T-helper 2 cell treated with Interferon-gamma antibody and Interleukin-4, amounts not matched to agents 5 μg/mL and 100 μg/mL, for 36 hours (primary cell): ENCODE results near the gene PDS5B.
"Not testable (repeated sequence)": the region's sequence is repeated elsewhere in the genome, so short reads cannot be mapped to it uniquely, and the experiment has no call there.

ENCODE experiments used
- DNase-seq: peaks from one replicate; pipeline ENCODE4 v3.0.0; 2021; ENCODE audit warnings: low spot score
- H3K27ac Mint-ChIP-seq: one replicate; pipeline ENCODE4 v1.8.0; 2021; ENCODE audit warnings: mild to moderate bottlenecking, mixed read lengths
- H3K27me3 Mint-ChIP-seq: one replicate; pipeline ENCODE4 v1.8.0; 2021; ENCODE audit warnings: low read depth, mixed read lengths
- H3K36me3 Mint-ChIP-seq: one replicate; pipeline ENCODE4 v1.8.0; 2021; ENCODE audit warnings: low read depth, mixed read lengths
- H3K4me1 Mint-ChIP-seq: one replicate; pipeline ENCODE4 v1.8.0; 2021; ENCODE audit warnings: low read depth, mixed read lengths
- H3K4me3 Mint-ChIP-seq: one replicate; pipeline ENCODE4 v1.8.0; 2022; ENCODE audit warnings: mild to moderate bottlenecking, moderate library complexity, mixed read lengths
- H3K9me3 Mint-ChIP-seq: one replicate; pipeline ENCODE4 v1.8.0; 2021; ENCODE audit warnings: mixed read lengths

The PDS5B gene

GRCh38 chr13:32707471-32707870 lies 121.2 kb downstream of the PDS5B start:
- H3K36me3 Mint-ChIP-seq: peaks cover 49% of the 10 kb centered on the region
- no peak overlapping the region for H3K27ac Mint-ChIP-seq
- no peaks in the 10 kb centered on the region for H3K27me3 Mint-ChIP-seq
- no peaks in the 10 kb centered on the region for H3K4me1 Mint-ChIP-seq
- DNase-seq: no peak
- H3K4me3 Mint-ChIP-seq: no peak overlapping the region
- H3K9me3 Mint-ChIP-seq: peaks cover 3% of the 10 kb centered on the region

- H3K4me1 Mint-ChIP-seq: no peaks in the 10 kb centered on the region
- no peak overlapping the region for H3K27ac Mint-ChIP-seq
- no peaks in the 10 kb centered on the region for H3K27me3 Mint-ChIP-seq
- no peak overlapping the region for H3K4me3 Mint-ChIP-seq
- H3K9me3 Mint-ChIP-seq: peaks cover 29% of the 10 kb centered on the region
- H3K36me3 Mint-ChIP-seq: peaks cover 59% of the 10 kb centered on the region
- no peak for DNase-seq
Observed at GRCh38 chr13:32713397-32713796, 127.1 kb downstream of the PDS5B start.

GRCh38 chr13:32716201-32716600 lies 129.9 kb downstream of the PDS5B start:
- peaks cover 36% of the 10 kb centered on the region for H3K9me3 Mint-ChIP-seq
- not testable (repeated sequence) for H3K27ac Mint-ChIP-seq, H3K4me3 Mint-ChIP-seq

GRCh38 chr13:32720026-32720425 lies 133.8 kb downstream of the PDS5B start:
- H3K36me3 Mint-ChIP-seq: peaks cover 36% of the 10 kb centered on the region
- H3K9me3 Mint-ChIP-seq: peaks cover 12% of the 10 kb centered on the region
- H3K27ac Mint-ChIP-seq: no peak overlapping the region
- no peaks in the 10 kb centered on the region for H3K27me3 Mint-ChIP-seq
- H3K4me1 Mint-ChIP-seq: peaks cover 10% of the 10 kb centered on the region
- no peak overlapping the region for H3K4me3 Mint-ChIP-seq
- no peak for DNase-seq

More at GRCh38 chr13:32716201-32716600, 129.9 kb downstream of the PDS5B start:
- peaks cover 56% of the 10 kb centered on the region for H3K36me3 Mint-ChIP-seq
- H3K27me3 Mint-ChIP-seq, H3K4me1 Mint-ChIP-seq, DNase-seq: not testable (repeated sequence)

- peaks cover 13% of the 10 kb centered on the region for H3K4me1 Mint-ChIP-seq
- not testable (repeated sequence) for H3K27me3 Mint-ChIP-seq, DNase-seq, H3K9me3 Mint-ChIP-seq, H3K27ac Mint-ChIP-seq, H3K4me3 Mint-ChIP-seq
- H3K36me3 Mint-ChIP-seq: peaks cover 33% of the 10 kb centered on the region
Observed at GRCh38 chr13:32721131-32722034, 135.1 kb downstream of the PDS5B start.

- DNase-seq: no peak
- H3K4me3 Mint-ChIP-seq: no peak overlapping the region
- peaks cover 33% of the 10 kb centered on the region for H3K36me3 Mint-ChIP-seq
- peaks cover 8% of the 10 kb centered on the region for H3K9me3 Mint-ChIP-seq
- no peak overlapping the region for H3K27ac Mint-ChIP-seq
- H3K27me3 Mint-ChIP-seq: no peaks in the 10 kb centered on the region
- peaks cover 15% of the 10 kb centered on the region for H3K4me1 Mint-ChIP-seq
Observed at GRCh38 chr13:32722340-32722739, 136.1 kb downstream of the PDS5B start.

GRCh38 chr13:32723987-32724386 lies 137.7 kb downstream of the PDS5B start:
- peaks cover 8% of the 10 kb centered on the region for H3K9me3 Mint-ChIP-seq
- peaks cover 36% of the 10 kb centered on the region for H3K36me3 Mint-ChIP-seq
- H3K27me3 Mint-ChIP-seq: no peaks in the 10 kb centered on the region
- no peak overlapping the region for H3K27ac Mint-ChIP-seq
- peaks cover 17% of the 10 kb centered on the region for H3K4me1 Mint-ChIP-seq
- DNase-seq: no peak
- no peak overlapping the region for H3K4me3 Mint-ChIP-seq

- H3K4me1 Mint-ChIP-seq: peaks cover 31% of the 10 kb centered on the region
- peaks cover 46% of the 10 kb centered on the region for H3K36me3 Mint-ChIP-seq
Observed at GRCh38 chr13:32726374-32727037, 140.3 kb downstream of the PDS5B start.

GRCh38 chr13:32728327-32728726 lies 142.1 kb downstream of the PDS5B start:
- H3K4me1 Mint-ChIP-seq: peaks cover 31% of the 10 kb centered on the region
- no peak for DNase-seq
- no peaks in the 10 kb centered on the region for H3K27me3 Mint-ChIP-seq
- H3K9me3 Mint-ChIP-seq: peaks cover 15% of the 10 kb centered on the region
- H3K27ac Mint-ChIP-seq: no peak overlapping the region
- H3K36me3 Mint-ChIP-seq: peaks cover 45% of the 10 kb centered on the region
- no peak overlapping the region for H3K4me3 Mint-ChIP-seq

More at GRCh38 chr13:32726374-32727037, 140.3 kb downstream of the PDS5B start:
- Mint-ChIP-seq H3K27me3 (no peaks in the 10 kb centered on the region), H3K4me3 (no peak overlapping the region), H3K27ac (no peak overlapping the region), H3K9me3 (peaks cover 15% of the 10 kb centered on the region)
- DNase-seq: no peak

GRCh38 chr13:32729097-32729496 lies 142.8 kb downstream of the PDS5B start:
- Mint-ChIP-seq H3K4me1 (peaks cover 28% of the 10 kb centered on the region), H3K36me3 (peaks cover 50% of the 10 kb centered on the region), H3K9me3 (peaks cover 15% of the 10 kb centered on the region)
- H3K27ac Mint-ChIP-seq, H3K27me3 Mint-ChIP-seq, H3K4me3 Mint-ChIP-seq, DNase-seq: not testable (repeated sequence)

GRCh38 chr13:32731074-32731473 lies 144.8 kb downstream of the PDS5B start:
- peaks cover 36% of the 10 kb centered on the region for H3K4me1 Mint-ChIP-seq
- no peak overlapping the region for H3K27ac Mint-ChIP-seq
- no peak for DNase-seq
- H3K4me3 Mint-ChIP-seq: no peak overlapping the region
- H3K27me3 Mint-ChIP-seq: no peaks in the 10 kb centered on the region
- peaks cover 15% of the 10 kb centered on the region for H3K9me3 Mint-ChIP-seq
- peaks cover 47% of the 10 kb centered on the region for H3K36me3 Mint-ChIP-seq

GRCh38 chr13:32731576-32731975 lies 145.3 kb downstream of the PDS5B start:
- no peak overlapping the region for H3K4me3 Mint-ChIP-seq
- peaks cover 50% of the 10 kb centered on the region for H3K36me3 Mint-ChIP-seq
- no peak overlapping the region for H3K27ac Mint-ChIP-seq
- H3K4me1 Mint-ChIP-seq: peaks cover 36% of the 10 kb centered on the region
- H3K9me3 Mint-ChIP-seq: peaks cover 15% of the 10 kb centered on the region
- DNase-seq: no peak
- H3K27me3 Mint-ChIP-seq: no peaks in the 10 kb centered on the region

GRCh38 chr13:32733690-32734089 lies 147.4 kb downstream of the PDS5B start:
- H3K36me3 Mint-ChIP-seq: peaks cover 45% of the 10 kb centered on the region
- peaks cover 48% of the 10 kb centered on the region for H3K4me1 Mint-ChIP-seq
- H3K27me3 Mint-ChIP-seq: no peaks in the 10 kb centered on the region
- no peak for DNase-seq
- H3K4me3 Mint-ChIP-seq: no peak overlapping the region
- H3K27ac Mint-ChIP-seq: no peak overlapping the region
- peaks cover 15% of the 10 kb centered on the region for H3K9me3 Mint-ChIP-seq

GRCh38 chr13:32734511-32734910 lies 148.3 kb downstream of the PDS5B start:
- Mint-ChIP-seq H3K27me3 (no peaks in the 10 kb centered on the region), H3K4me3 (no peak overlapping the region), H3K27ac (no peak overlapping the region), H3K9me3 (peaks cover 13% of the 10 kb centered on the region), H3K4me1 (peaks cover 48% of the 10 kb centered on the region), H3K36me3 (peaks cover 39% of the 10 kb centered on the region)
- DNase-seq: no peak
